Left lung (tissue), 14 donors: Measurements from ENCODE around the gene RFWD3. TPM values are rescaled to one million over a fixed set of nuclear protein-coding genes. Genes with fewer than 3 reads are reported as not detected.

Experiments
- ATAC-seq: fragments of 200-7000 bp; cut with Tn5 transposase; one replicate; pipeline ENCODE4 v1.9.1; 2020; ENCODE audit warnings: moderate library complexity
- DNase-seq, 4 donors: peaks; one replicate each; pipeline ENCODE4 v3.0.0-alpha.2; 2013 to 2020
- H3K27ac ChIP-seq, 2 donors: fragments of 200-600 bp; sonication (generic) in 1 of 2; one replicate each; pipeline versions ENCODE4 v1.5.0 to v1.8.0; 2020 to 2021
- H3K27me3 ChIP-seq, 2 donors: fragments of 200-600 bp; sonication (generic) in 1 of 2; one replicate each; pipeline versions ENCODE4 v1.5.0 to v1.8.0; 2020 to 2021
- H3K36me3 ChIP-seq, 2 donors: fragments of 200-600 bp; sonication (generic) in 1 of 2; one replicate each; pipeline versions ENCODE4 v1.5.0 to v1.8.0; 2020 to 2021
- H3K4me1 ChIP-seq, 2 donors: fragments of 200-600 bp; one replicate each; pipeline ENCODE4 v1.8.0; 2021
- H3K4me3 ChIP-seq, 2 donors: fragments of 200-600 bp; sonication (generic) in 1 of 2; one replicate each; pipeline versions ENCODE4 v1.5.0 to v1.8.0; 2020 to 2021; ENCODE audit warnings: mild to moderate bottlenecking in 1 of 2
- H3K9me3 ChIP-seq, 2 donors: fragments of 200-600 bp; sonication (generic) in 1 of 2; one replicate each; pipeline versions ENCODE4 v1.5.0 to v1.8.0; 2020 to 2021
- intact Hi-C, 2 donors: fragments of 100-400 bp; cut with DNase I; formaldehyde crosslinking; loops; one replicate each; pipeline versions ENCODE4 v1.11.2 to v1.14.2; 2022
- long read RNA-seq, 12 donors: library from polyadenylated mRNA in 2 of 12; unstranded in 2 of 12; transcript quantifications; one replicate each; pipeline ENCODE4 v2.0.0 and lab custom pipeline, GENCODE V29; 2019 to 2026
- polyA plus RNA-seq, 6 donors: library from polyadenylated mRNA; unstranded; fragments of 120-200 nt; gene quantifications; one replicate each; pipeline ENCODE4 v1.2.1, GENCODE V29; 2013; ENCODE audit not compliant: insufficient read length in 6 of 6
- total RNA-seq, 2 donors: library from RNA; stranded (reverse); fragmentation: NEBNext Ultra II Directional; extraction: Animal tissue kit (Norgen Biotek cat#: 25700); gene quantifications; one replicate each; pipeline ENCODE4 v1.2.1, GENCODE V29; 2021
- TF ChIP-seq, protein P1 (sequence below), 2 donors: fragments of 200-600 bp; sonication (generic) in 1 of 2; IDR thresholded peaks; one replicate each; pipeline versions ENCODE4 v1.5.0 to v1.8.0; 2021; ENCODE audit warnings: antibody characterized with exemption in 2 of 2
- donor health status: DM: no; HTN: yes; CAD: no.
- donor health status: DM: no; HTN: no; CAD: no.

RFWD3 gene, protein sequence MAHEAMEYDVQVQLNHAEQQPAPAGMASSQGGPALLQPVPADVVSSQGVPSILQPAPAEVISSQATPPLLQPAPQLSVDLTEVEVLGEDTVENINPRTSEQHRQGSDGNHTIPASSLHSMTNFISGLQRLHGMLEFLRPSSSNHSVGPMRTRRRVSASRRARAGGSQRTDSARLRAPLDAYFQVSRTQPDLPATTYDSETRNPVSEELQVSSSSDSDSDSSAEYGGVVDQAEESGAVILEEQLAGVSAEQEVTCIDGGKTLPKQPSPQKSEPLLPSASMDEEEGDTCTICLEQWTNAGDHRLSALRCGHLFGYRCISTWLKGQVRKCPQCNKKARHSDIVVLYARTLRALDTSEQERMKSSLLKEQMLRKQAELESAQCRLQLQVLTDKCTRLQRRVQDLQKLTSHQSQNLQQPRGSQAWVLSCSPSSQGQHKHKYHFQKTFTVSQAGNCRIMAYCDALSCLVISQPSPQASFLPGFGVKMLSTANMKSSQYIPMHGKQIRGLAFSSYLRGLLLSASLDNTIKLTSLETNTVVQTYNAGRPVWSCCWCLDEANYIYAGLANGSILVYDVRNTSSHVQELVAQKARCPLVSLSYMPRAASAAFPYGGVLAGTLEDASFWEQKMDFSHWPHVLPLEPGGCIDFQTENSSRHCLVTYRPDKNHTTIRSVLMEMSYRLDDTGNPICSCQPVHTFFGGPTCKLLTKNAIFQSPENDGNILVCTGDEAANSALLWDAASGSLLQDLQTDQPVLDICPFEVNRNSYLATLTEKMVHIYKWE
- total RNA-seq (10 to 100 TPM; 20.7 to 26.8 TPM), polyA plus RNA-seq (10 to 100 TPM; 21.5 to 27.7 (median 24.2) TPM)
- long read RNA-seq, donor 1, full-length matches to known transcripts = 8 of 8 reads
- long read RNA-seq, donor 1, partial matches to known transcripts = 0 of 8 reads
- long read RNA-seq, donor 1, other reads (novel, unspliced or antisense) = 0 of 8 reads
- long read RNA-seq, donor 2, full-length matches to known transcripts = 6 of 6 reads
- long read RNA-seq, donor 2, partial matches to known transcripts = 0 of 6 reads
- long read RNA-seq, donor 2, other reads (novel, unspliced or antisense) = 0 of 6 reads
- long read RNA-seq, donor 3, partial matches to known transcripts = 0 of 1 reads
- long read RNA-seq, donor 3, other reads (novel, unspliced or antisense) = 0 of 1 reads
- long read RNA-seq, donor 4 = 0 reads
- long read RNA-seq, donor 5, full-length matches to known transcripts = 5 of 5 reads
- long read RNA-seq, donor 5, partial matches to known transcripts = 0 of 5 reads
- long read RNA-seq, donor 5, other reads (novel, unspliced or antisense) = 0 of 5 reads
- long read RNA-seq, donor 6, full-length matches to known transcripts = 2 of 2 reads
- long read RNA-seq, donor 6, partial matches to known transcripts = 0 of 2 reads
- long read RNA-seq, donor 6, other reads (novel, unspliced or antisense) = 0 of 2 reads
- long read RNA-seq, donor 7 = 0 reads
- long read RNA-seq, donor 8, full-length matches to known transcripts = 3 of 8 reads
- long read RNA-seq, donor 8, partial matches to known transcripts = 5 of 8 reads
- long read RNA-seq, donor 8, other reads (novel, unspliced or antisense) = 0 of 8 reads
- long read RNA-seq, donor 9 = 0 reads
- long read RNA-seq, donor 10, partial matches to known transcripts = 1 of 3 reads
- long read RNA-seq, donor 10, other reads (novel, unspliced or antisense) = 1 of 3 reads
- long read RNA-seq, donor 11 = 0 reads
- long read RNA-seq, donor 12 = 0 reads

DNA sequence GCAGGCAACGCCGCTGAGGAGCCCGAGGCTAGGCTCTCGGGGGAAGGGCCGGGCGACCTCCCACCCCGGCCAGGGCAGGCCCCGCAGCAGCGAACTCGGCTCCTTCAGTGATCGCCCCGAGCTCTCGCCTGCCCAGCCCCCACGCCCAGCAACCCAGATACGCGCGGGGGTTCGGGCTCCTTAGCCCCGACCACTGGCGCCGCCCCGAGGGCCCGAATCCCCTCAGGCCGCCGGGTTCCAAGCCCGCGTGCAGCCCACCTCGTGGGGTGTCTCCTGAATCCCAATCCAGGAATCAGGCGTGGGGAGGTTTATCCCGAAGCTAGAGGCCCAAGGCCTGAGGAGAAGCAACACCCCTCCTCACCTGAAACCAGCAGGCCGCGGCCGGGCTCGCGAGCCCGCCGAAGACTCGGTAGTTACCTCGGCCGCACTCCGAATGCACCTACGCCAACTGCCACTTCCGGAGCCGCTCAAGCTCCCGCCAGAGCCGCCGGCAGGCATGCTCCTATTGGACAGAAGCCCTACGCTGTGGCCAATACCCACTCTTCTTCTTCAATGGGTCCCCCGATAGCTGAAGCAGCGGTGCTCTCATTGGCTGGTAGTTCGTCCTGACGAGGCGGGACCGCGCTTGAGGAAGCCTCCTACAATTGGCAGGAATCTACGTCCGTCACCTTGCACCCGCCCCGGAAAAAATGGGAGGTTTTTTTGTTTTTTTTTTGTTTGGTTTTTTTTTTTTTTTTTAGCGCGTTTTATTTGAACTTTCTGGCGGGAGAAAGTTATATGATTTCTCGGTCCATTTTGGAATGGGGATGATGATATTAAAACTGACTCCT, at the start of gene RFWD3:
RFWD3 (minus strand) TSS at position 453 of the 830 bp plus-strand sequence. CDS start 5,428 bp downstream, outside the sequence.
- H3K27me3 ChIP-seq = no peaks in the 10 kb centered on the region
- peak within 1 kb of the TSS; percentile 80 to 99 for H3K4me3 ChIP-seq
- DNase-seq (peak; percentile 93 to 99 (median 98)), ATAC-seq (peak; percentile 100)
- H3K4me1 ChIP-seq = peaks cover 0 to 10% of the 10 kb centered on the region in 2 donors
- H3K9me3 ChIP-seq = no peaks in the 10 kb centered on the region
- peak within 1 kb of the TSS; percentile 53 to 80 for H3K27ac ChIP-seq
- peaks cover 0 to 35% of the 10 kb centered on the region in 2 donors for H3K36me3 ChIP-seq
- intact Hi-C loops = no loop called here
- TF ChIP-seq, protein P1, sequence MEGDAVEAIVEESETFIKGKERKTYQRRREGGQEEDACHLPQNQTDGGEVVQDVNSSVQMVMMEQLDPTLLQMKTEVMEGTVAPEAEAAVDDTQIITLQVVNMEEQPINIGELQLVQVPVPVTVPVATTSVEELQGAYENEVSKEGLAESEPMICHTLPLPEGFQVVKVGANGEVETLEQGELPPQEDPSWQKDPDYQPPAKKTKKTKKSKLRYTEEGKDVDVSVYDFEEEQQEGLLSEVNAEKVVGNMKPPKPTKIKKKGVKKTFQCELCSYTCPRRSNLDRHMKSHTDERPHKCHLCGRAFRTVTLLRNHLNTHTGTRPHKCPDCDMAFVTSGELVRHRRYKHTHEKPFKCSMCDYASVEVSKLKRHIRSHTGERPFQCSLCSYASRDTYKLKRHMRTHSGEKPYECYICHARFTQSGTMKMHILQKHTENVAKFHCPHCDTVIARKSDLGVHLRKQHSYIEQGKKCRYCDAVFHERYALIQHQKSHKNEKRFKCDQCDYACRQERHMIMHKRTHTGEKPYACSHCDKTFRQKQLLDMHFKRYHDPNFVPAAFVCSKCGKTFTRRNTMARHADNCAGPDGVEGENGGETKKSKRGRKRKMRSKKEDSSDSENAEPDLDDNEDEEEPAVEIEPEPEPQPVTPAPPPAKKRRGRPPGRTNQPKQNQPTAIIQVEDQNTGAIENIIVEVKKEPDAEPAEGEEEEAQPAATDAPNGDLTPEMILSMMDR (IDR thresholded peaks at IDR 0.05) = no peak

DNA sequence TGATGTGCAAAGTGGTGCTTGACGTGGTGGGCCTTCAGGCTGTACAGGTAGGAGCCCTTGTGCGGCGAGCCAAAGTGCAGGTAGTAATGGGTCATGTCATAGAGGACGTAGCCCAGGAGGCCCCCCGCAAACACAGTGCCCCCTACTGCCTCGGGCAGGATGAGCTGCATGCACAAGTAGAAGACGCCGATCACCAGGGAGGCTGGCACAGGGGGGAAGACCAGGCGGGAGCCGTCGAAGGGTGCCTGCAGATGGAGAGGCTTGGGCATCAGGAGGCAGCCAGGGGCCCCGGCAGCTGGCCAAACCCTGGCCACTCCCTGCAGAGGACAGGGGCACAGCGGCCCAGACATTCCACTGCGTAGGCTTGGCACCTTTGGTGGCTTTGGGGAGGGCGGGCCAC, 49.7 kb upstream of the RFWD3 start:
- no peaks in the 10 kb centered on the region for H3K4me1 ChIP-seq
- H3K27me3 ChIP-seq = no peaks in the 10 kb centered on the region
- intact Hi-C loops = no loop called here
- no peak overlapping the region for H3K27ac ChIP-seq
- TF ChIP-seq, protein P1 (IDR thresholded peaks at IDR 0.05) = no peak
- no peak overlapping the region for H3K4me3 ChIP-seq
- DNase-seq = no peak
- ATAC-seq = no peak
- no peaks in the 10 kb centered on the region for H3K36me3 ChIP-seq
- no peaks in the 10 kb centered on the region for H3K9me3 ChIP-seq

DNA sequence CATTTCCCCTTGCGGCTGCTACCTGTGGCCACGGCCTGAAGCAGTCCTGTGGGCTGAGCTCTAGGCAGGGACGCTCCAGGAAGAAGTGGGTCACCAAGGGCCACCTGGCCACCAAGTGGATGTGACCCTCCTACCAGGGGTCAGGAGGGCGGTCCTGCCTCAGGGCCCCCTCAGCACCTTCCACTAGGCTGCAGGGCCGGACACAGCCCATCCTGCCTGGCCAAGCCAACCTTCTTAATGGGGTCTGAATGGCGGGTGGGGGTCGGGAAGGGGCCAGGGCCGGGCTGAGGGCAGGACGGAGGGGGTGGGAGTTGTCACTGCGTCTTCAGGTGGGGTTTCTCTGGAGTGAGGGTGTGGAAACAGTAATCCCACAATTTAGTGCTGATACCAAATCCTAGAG, 47.2 kb upstream of the RFWD3 start:
- no peak overlapping the region for H3K4me3 ChIP-seq
- peaks cover 0 to 9% of the 10 kb centered on the region in 2 donors for H3K4me1 ChIP-seq
- TF ChIP-seq, protein P1 (IDR thresholded peaks at IDR 0.05) = no peak
- H3K27me3 ChIP-seq = no peaks in the 10 kb centered on the region
- no peak for DNase-seq
- H3K27ac ChIP-seq = no peak overlapping the region
- no peak for ATAC-seq
- no peaks in the 10 kb centered on the region for H3K9me3 ChIP-seq
- intact Hi-C loops = no loop called here
- no peaks in the 10 kb centered on the region for H3K36me3 ChIP-seq

DNA sequence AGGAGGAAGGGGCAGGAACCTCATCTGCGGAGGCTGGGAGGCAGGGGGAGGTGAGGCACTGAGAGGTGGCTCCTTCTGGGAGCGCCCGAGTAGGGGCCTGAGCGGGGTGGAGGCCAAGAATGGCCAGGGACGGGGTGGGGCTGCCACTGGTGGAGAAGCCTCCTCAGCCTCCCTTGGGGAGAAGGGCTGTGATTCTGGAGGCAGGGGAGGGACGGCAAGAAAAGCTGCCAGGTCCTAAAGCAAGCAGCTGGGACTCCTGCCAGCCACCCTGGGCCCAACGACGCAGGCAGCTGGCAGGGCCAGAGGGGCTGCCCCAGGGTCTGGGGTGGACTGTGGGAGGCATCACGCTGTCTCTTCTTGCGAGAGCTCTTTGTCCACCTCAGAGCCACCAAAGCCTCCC, 46.6 kb upstream of the RFWD3 start:
- H3K9me3 ChIP-seq = no peaks in the 10 kb centered on the region
- TF ChIP-seq, protein P1 (IDR thresholded peaks at IDR 0.05) = no peak
- no peak for DNase-seq
- H3K36me3 ChIP-seq = no peaks in the 10 kb centered on the region
- intact Hi-C loops = no loop called here
- H3K4me3 ChIP-seq = no peak overlapping the region
- no peaks in the 10 kb centered on the region for H3K27me3 ChIP-seq
- peaks cover 0 to 9% of the 10 kb centered on the region in 2 donors for H3K4me1 ChIP-seq
- no peak for ATAC-seq
- no peak overlapping the region for H3K27ac ChIP-seq
